ENCODE measurements around the gene CLASRP.

CLASRP gene

GRCh38 chr19:45091031-45091923 is 52.4 kb downstream of the CLASRP start:
- Histone ChIP-seq H3K4me1 (ENCODE audit: control insufficient read depth, insufficient read depth, low read length) (peaks cover 7% of the 10 kb centered on the region), H3K36me3 (ENCODE audit: control insufficient read depth, insufficient read depth, low read length) (peaks cover 26% of the 10 kb centered on the region), H3K4me3 (ENCODE audit: low read depth, low read length) (peak overlapping the region; percentile 80), H3K9ac (ENCODE audit: low read depth, low read length) (peak overlapping the region; percentile 58), H3K9me3 (ENCODE audit: control insufficient read depth, insufficient read depth, low read length) (no peaks in the 10 kb centered on the region), H3K27me3 (ENCODE audit: control insufficient read depth, insufficient read depth, low read length) (no peaks in the 10 kb centered on the region), H3K27ac (ENCODE audit: low read depth, low read length) (peak overlapping the region; percentile 98)

- peak within 1 kb of the TSS; percentile 80 for H3K4me3 ChIP-seq (ENCODE audit: low read depth, low read length)
- H3K9ac ChIP-seq (ENCODE audit: low read depth, low read length) = peak within 1 kb of the TSS; percentile 92
- H3K27ac ChIP-seq (ENCODE audit: low read depth, low read length) = peak within 1 kb of the TSS; percentile 98
- H3K9me3 ChIP-seq (ENCODE audit: control insufficient read depth, insufficient read depth, low read length) = no peaks in the 10 kb centered on the region
- peaks cover 22% of the 10 kb centered on the region for H3K36me3 ChIP-seq (ENCODE audit: control insufficient read depth, insufficient read depth, low read length)
- H3K4me1 ChIP-seq (ENCODE audit: control insufficient read depth, insufficient read depth, low read length) = peaks cover 10% of the 10 kb centered on the region
- no peaks in the 10 kb centered on the region for H3K27me3 ChIP-seq (ENCODE audit: control insufficient read depth, insufficient read depth, low read length)
Observed at GRCh38 chr19:45092747-45093678, 54.2 kb downstream of the CLASRP start, which contains the start of gene PPP1R37. PPP1R37 (plus strand) TSS chr19:45093179; CDS start chr19:45093326, 147 bp downstream.

- Histone ChIP-seq H3K9ac (ENCODE audit: low read depth, low read length) (no peak overlapping the region), H3K27me3 (ENCODE audit: control insufficient read depth, insufficient read depth, low read length) (no peaks in the 10 kb centered on the region), H3K27ac (ENCODE audit: low read depth, low read length) (no peak overlapping the region), H3K9me3 (ENCODE audit: control insufficient read depth, insufficient read depth, low read length) (no peaks in the 10 kb centered on the region), H3K4me1 (ENCODE audit: control insufficient read depth, insufficient read depth, low read length) (peaks cover 22% of the 10 kb centered on the region), H3K36me3 (ENCODE audit: control insufficient read depth, insufficient read depth, low read length) (peaks cover 13% of the 10 kb centered on the region), H3K4me3 (ENCODE audit: low read depth, low read length) (peak overlapping the region; percentile 80)
Observed at GRCh38 chr19:45094137-45094536, 55.3 kb downstream of the CLASRP start.

GRCh38 chr19:45094707-45095106 is 55.9 kb downstream of the CLASRP start:
- Histone ChIP-seq H3K27ac (ENCODE audit: low read depth, low read length) (no peak overlapping the region), H3K27me3 (ENCODE audit: control insufficient read depth, insufficient read depth, low read length) (no peaks in the 10 kb centered on the region), H3K9ac (ENCODE audit: low read depth, low read length) (no peak overlapping the region), H3K9me3 (ENCODE audit: control insufficient read depth, insufficient read depth, low read length) (no peaks in the 10 kb centered on the region), H3K4me1 (ENCODE audit: control insufficient read depth, insufficient read depth, low read length) (peaks cover 25% of the 10 kb centered on the region), H3K36me3 (ENCODE audit: control insufficient read depth, insufficient read depth, low read length) (peaks cover 13% of the 10 kb centered on the region), H3K4me3 (ENCODE audit: low read depth, low read length) (no peak overlapping the region)

GRCh38 chr19:45095496-45096413 is 56.9 kb downstream of the CLASRP start:
- H3K27me3 ChIP-seq (ENCODE audit: control insufficient read depth, insufficient read depth, low read length) = no peaks in the 10 kb centered on the region
- no peak overlapping the region for H3K4me3 ChIP-seq (ENCODE audit: low read depth, low read length)
- peaks cover 5% of the 10 kb centered on the region; the same call in 1 of the 2 replicates for H3K36me3 ChIP-seq (ENCODE audit: control insufficient read depth, insufficient read depth, low read length)
- no peaks in the 10 kb centered on the region for H3K9me3 ChIP-seq (ENCODE audit: control insufficient read depth, insufficient read depth, low read length)
- peaks cover 25% of the 10 kb centered on the region for H3K4me1 ChIP-seq (ENCODE audit: control insufficient read depth, insufficient read depth, low read length)
- no peak overlapping the region for H3K9ac ChIP-seq (ENCODE audit: low read depth, low read length)
- no peak overlapping the region for H3K27ac ChIP-seq (ENCODE audit: low read depth, low read length)

- Histone ChIP-seq H3K27me3 (ENCODE audit: control insufficient read depth, insufficient read depth, low read length) (no peaks in the 10 kb centered on the region), H3K36me3 (ENCODE audit: control insufficient read depth, insufficient read depth, low read length) (0 out of 2 replicates have a peak, but pooled peaks cover 3% of the 10 kb centered on the region), H3K27ac (ENCODE audit: low read depth, low read length) (no peak overlapping the region), H3K4me3 (ENCODE audit: low read depth, low read length) (no peak overlapping the region), H3K9ac (ENCODE audit: low read depth, low read length) (no peak overlapping the region), H3K4me1 (ENCODE audit: control insufficient read depth, insufficient read depth, low read length) (peaks cover 25% of the 10 kb centered on the region), H3K9me3 (ENCODE audit: control insufficient read depth, insufficient read depth, low read length) (no peaks in the 10 kb centered on the region)
Observed at GRCh38 chr19:45096700-45097099, 57.9 kb downstream of the CLASRP start.

GRCh38 chr19:45097450-45097775 is 58.6 kb downstream of the CLASRP start:
- Histone ChIP-seq H3K4me3 (ENCODE audit: low read depth, low read length) (no peak overlapping the region), H3K4me1 (ENCODE audit: control insufficient read depth, insufficient read depth, low read length) (peaks cover 25% of the 10 kb centered on the region), H3K27me3 (ENCODE audit: control insufficient read depth, insufficient read depth, low read length) (no peaks in the 10 kb centered on the region), H3K9ac (ENCODE audit: low read depth, low read length) (no peak overlapping the region), H3K36me3 (ENCODE audit: control insufficient read depth, insufficient read depth, low read length) (0 out of 2 replicates have a peak, but pooled peaks cover 3% of the 10 kb centered on the region), H3K27ac (ENCODE audit: low read depth, low read length) (no peak overlapping the region), H3K9me3 (ENCODE audit: control insufficient read depth, insufficient read depth, low read length) (no peaks in the 10 kb centered on the region)

- no peaks in the 10 kb centered on the region for H3K27me3 ChIP-seq (ENCODE audit: control insufficient read depth, insufficient read depth, low read length)
- 0 out of 2 replicates have a peak, but pooled peaks cover 3% of the 10 kb centered on the region for H3K36me3 ChIP-seq (ENCODE audit: control insufficient read depth, insufficient read depth, low read length)
- no peak overlapping the region for H3K4me3 ChIP-seq (ENCODE audit: low read depth, low read length)
- peak overlapping the region; percentile 38 for H3K27ac ChIP-seq (ENCODE audit: low read depth, low read length)
- peaks cover 30% of the 10 kb centered on the region for H3K4me1 ChIP-seq (ENCODE audit: control insufficient read depth, insufficient read depth, low read length)
- H3K9ac ChIP-seq (ENCODE audit: low read depth, low read length) = no peak overlapping the region
- H3K9me3 ChIP-seq (ENCODE audit: control insufficient read depth, insufficient read depth, low read length) = no peaks in the 10 kb centered on the region
Observed at GRCh38 chr19:45097776-45098520, 59.1 kb downstream of the CLASRP start.

- Histone ChIP-seq H3K4me1 (ENCODE audit: control insufficient read depth, insufficient read depth, low read length) (peaks cover 37% of the 10 kb centered on the region), H3K9me3 (ENCODE audit: control insufficient read depth, insufficient read depth, low read length) (no peaks in the 10 kb centered on the region), H3K4me3 (ENCODE audit: low read depth, low read length) (no peak overlapping the region), H3K9ac (ENCODE audit: low read depth, low read length) (no peak overlapping the region), H3K27me3 (ENCODE audit: control insufficient read depth, insufficient read depth, low read length) (no peaks in the 10 kb centered on the region), H3K36me3 (ENCODE audit: control insufficient read depth, insufficient read depth, low read length) (0 out of 2 replicates have a peak, but pooled peaks cover 3% of the 10 kb centered on the region), H3K27ac (ENCODE audit: low read depth, low read length) (peak overlapping the region; percentile 6)
Observed at GRCh38 chr19:45098521-45099466, 59.9 kb downstream of the CLASRP start.

Measured in HUES48 (cell line).